IPS DF 4.7 (cell line): ENCODE results near the gene DHX58.

Source experiments
- DNase-seq: peaks from one replicate; pipeline ENCODE4 v3.0.0-alpha.2; 2013; ENCODE audit warnings: low spot score; ENCODE audit errors: extremely low read depth

DHX58 gene

DNA sequence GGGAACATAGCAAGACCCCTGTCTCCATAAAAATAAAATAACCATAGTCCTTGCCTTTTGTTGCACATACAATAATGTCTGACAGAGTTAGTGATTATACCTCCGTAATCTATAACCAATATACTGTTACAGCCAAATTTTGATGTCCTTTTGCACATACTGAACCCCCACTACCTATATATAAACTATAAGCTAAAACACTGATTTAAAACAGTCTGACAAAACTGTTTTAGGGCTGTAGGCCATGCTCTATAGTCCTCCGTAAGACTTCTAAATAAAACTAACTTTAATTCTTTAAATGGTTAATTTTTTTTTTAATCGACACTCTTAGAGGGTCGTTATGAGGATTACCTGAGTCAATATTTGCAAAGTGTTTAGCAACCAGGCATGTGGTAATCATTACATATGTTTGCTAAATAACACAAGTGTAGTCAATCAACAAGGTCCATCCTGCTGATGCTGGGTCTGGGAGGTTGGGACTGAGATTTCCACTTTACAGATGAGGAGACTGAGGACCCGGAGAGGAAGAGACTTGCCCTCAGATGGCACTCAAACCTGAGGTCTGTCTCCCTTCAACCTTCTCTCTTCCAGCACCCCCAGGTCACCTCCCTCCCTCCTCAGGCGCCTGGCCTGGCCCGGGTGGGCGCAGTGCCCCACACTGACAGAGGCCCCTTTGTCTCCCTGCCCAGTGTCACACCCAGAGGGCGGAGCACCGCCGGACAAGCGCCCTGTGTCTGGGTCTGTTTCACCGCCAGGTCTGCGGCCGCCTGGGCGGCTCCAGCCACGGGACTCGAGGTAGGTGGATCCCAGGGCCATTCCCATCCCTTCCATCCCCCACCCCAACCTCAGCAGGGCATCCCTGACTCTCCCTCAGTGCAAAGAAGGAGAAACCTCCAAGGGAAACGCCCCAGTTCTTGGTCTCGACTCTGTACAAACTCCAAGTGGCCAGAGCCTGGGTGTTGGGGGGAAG lies 24.5 kb downstream of the DHX58 start:
- no peak for DNase-seq

DNA sequence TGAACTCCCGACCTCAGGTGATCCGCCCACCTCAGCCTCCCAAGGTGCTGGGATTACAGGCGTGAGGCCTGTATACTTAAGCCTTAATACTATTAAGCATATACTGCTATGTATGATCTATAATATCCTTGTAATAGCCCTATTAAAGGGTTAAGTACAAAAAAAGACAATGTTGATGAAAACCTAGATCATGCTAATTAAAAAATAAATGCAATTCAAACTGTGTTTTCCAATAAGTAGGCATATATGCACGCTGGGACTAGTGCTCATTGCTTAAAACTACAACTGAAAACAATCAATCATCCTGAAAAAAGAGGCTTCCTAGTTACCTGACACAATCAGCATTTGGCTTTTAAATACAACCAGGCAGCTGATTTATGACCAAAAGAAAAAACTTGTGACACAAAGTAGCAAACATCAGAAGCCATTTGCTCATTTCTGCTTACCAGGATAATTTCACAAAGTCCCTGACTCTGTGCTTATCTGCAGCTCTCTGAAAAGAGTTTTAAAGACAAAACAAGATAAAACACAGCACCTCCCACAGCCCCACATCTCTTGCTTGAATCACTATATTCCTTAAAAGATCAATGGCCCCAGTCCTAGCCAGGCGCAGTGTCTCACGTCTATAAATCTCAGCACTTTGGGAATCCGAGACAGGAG lies 25.3 kb downstream of the DHX58 start:
- DNase-seq: no peak

DNA sequence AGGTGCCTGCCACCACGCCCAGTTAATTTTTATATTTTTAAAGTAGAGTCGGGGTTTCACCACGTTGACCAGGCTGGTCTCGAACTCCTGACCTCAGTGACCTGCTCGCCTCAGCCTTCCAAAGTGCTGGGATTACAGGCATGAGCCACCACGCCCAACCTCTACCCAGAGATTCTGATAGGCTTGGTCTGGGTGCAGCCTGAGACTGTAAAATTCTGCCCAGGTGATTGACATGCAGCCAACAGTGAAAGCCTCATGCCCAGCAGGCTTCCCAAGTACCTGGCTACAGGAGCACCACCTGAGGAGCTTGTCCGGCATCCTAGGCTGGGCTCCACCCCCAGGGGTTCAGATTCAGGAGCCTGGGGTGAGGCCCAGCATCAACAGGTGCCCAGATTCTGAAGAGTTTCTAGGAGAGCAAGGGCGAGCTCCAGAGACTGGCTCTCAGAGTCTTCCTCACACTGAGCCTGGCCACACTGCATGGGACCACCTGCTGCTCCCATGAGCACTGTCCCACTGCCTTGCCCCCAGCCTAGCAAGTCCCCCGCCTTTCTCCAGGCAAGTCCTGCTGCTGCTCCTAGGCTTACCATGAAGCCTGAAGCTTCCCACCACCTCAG lies 30.9 kb downstream of the DHX58 start:
- DNase-seq: no peak

DNA sequence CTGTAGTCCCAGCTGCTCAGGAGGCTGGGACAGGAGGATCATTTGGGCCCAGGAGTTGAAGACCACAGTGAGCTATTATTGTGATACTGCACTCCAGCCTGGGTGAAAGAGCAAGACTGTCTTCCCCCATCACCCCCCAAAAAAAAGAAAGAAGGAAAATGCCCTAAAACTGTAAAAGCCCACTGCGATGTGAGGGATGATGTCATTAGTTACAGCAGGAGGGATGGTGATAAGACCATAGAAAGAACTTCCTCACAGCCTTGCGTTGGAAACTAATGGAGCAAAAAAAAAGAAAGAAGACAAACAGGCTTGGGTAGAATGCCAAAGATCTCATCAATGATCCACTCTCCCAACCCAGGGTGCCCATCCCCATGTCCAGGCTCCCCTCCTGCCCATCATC lies 33.0 kb downstream of the DHX58 start:
- DNase-seq: no peak

DNA sequence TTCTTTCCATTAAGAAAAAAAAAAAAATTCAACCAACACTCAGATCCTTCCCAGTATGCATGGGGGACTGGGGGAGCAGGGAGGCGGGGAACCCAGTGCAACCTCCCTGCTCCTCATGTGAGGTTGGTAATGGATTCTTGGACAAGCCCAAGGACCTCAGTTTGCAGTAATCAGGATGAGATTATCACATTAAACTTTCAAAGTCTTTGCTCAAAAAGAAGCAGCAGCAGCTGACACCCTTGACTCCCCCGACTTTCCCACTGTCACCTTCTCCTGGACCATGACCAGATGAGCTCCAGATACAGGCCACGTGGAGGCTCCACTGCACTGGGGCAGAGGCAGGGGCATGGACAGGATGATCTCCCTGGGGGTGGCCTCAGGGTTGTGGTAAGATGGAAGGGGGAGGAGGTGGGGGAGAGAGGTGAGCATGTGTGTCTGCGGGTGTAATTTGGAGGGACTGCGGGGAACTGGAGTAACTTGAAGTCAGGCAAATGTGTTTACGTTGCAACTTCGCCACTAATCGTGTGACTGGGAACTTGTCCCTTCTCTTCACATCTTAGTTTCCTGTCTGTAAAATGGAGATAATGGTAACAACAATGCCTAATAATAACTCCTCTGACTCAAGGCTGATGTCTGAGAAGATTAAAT lies 34.0 kb downstream of the DHX58 start:
- DNase-seq: no peak

DNA sequence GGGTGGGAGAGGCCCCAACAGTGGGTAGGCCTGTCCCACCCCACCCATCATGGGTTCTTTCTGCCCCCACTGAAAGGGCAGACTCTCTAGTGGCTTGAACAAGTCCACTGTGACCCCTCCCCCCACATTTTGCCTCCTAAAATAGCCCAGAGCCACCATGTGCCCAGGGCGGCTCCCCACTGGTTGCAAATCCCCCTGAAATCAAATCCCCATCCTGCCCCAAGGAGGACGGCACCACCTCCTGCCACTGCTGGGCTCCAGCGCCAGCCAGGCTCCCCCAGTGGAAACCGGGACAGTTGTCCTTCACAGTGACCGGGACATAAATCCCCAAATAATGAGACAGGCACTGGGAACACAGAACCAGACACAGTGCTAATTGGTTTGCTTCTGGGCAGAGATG lies 34.8 kb downstream of the DHX58 start:
- DNase-seq: no peak

DNA sequence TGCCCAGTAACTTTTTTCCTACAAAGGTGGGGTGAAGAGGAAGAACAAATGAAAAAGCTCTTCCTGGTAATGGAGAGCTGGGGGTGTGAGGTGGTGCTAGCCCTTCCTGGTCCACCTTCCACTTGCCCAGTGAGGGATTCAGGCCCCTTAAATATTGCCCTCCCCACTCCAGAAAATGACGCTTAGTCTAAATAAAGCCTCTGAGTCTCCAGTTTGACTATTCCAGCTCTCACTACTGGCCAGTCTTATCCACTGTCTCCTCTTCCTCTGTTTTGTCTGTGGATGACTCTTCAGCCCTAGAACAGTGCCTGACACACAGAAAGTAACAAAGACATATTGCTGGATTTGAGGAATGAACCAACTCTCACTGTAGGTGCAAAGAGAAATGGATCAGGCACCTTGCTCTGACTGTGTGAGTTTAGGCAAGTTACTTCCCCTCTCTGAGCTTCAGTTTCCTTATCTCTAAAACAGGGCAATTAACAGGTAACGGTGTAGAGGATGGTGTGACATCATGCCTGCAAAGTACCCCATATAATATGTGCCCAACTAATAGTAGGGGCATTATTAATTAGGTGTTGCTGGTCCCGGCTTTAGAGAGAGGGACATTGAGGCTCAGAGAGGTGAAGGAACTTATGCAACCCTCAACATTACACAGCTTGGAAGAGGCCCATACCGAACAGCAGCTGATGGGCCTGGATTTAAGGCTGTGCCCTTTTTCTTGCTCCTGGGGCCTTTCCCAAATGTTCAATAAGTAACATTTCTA lies 35.5 kb downstream of the DHX58 start:
- no peak for DNase-seq

DNA sequence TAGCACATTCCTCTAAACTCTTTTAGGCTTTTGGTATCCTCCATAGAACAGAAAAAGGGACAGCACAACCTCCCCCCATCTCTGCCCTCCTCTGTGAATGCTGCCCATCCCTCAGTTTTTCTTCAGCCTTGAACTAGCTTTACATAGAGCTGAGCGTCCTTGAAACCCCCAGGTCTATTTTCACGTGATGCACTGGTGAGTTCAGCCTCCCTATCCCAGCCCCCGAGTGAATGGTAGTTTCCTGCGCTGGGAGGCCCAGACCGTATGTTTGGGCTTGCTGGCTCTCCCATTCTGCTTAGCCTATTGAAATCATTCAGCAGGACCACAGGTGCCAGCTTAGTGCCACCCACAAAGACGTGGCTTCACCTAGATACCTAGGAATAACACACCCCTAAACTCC lies 36.7 kb downstream of the DHX58 start:
- no peak for DNase-seq

DNA sequence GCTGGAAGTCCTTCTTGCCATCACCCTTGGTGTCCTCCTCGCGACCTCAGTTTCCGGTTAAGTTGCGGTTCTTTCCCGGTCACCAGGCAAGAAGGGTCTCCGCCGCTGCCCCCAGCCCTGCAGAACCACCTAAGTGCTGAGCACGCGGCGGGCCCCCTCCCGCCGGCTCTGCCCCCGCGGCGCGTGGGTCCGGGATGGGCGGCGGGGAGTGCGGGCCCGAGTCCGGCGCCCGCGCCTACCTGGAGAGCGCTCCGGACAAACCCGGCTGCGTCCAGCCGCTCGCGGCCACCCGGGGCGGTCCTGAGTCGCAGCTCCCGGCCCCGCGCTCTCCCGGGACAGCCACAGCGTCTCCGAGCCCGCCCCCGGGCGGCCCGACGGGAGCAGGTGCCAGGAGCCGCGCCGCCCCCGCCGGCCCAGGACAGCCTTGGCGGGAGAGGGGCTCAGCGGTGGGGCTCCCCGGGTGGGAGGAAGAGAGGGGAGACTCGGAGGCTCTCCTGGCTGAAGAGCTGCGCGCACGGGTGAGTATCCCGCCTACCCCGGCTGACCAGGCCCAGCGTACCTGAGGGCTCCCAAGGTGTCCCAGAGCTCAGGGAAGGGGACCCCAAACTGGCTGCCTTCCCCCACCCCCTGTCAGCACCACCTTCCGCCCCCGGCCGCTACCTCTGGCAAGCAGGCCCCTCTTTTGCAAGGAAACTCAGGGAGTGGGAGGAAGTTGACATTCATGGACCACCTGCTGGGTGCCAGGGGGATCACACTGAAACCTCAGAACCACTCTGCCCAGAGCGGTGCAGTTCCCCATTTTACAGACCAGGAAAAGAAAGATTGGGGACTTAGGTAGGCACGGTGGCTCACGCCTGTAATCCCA lies 40.0 kb downstream of the DHX58 start:
- no peak for DNase-seq

DNA sequence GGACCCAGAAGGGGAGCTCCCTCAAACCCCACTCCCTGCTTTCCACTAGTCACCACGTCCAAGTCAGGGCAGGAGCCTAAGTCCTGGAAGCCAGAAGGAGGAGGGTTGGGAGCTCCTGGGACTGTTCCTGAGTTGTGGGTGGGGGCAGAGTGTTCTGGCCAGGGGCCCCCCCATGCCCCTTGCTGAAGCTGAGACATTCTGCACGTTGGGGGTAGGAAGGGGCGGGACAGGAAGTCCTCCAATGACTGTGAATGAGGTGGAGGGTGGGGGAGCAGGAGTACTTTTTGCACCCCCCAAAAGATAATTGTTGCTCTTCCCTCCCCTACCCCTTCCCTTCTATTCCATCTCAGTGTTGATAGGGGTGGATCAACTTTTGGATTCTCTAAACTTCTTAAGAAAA lies 40.7 kb downstream of the DHX58 start:
- no peak for DNase-seq

DNA sequence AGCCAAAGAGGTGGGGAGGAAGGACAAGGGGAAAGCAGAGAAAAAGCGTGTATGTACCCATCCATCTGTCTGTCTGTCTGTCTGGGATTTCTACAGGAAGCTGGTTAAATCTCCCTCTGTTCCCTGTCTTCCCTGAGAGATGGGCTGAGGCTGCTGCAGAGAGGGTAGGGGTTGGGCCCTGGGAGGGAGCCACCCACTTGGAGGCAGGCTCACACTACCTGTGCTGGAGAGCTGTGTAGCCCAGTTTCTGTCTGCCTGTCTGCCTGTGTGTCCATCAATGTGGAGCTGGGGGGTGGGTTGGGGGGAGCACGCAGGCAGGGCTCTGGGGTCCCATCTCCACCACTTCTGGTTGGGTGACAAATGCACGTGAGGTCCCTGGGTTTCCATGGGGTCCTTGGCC lies 43.5 kb downstream of the DHX58 start:
- no peak for DNase-seq

DNA sequence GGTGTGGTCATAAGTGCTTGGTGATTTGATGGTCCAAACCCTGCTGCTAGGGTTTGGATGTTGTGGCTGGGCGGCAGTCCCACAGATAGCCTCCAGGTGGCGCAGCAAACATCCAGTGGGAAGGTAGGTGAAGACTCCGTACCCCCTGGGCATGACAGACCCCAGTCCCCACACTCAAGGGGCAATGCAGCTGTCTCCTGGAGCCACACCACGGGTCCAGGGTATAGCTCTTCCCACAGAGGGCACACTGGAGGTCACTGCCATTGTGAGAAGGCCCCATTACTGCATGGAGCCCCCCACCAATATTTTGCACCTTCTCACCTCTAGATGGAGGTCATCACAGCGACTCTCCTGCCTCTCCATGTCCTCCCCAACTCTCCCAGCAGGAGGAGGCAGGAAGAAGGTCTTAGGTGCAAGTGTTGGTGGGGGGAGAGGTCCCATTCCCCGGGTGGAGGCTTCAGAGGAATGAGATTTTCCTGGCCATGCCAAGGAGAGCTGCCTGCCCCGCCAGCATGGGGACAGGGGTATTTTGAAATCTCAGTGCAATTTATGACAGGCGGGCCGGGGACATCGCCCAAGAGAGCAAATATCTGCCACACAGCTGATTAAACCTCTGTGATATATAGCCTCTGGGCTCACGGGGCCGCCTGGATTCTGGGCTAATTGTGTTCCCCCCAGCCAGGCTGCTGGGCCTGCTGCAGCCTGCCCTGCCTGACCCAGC lies 45.0 kb downstream of the DHX58 start:
- DNase-seq: peak; percentile 66

DNA sequence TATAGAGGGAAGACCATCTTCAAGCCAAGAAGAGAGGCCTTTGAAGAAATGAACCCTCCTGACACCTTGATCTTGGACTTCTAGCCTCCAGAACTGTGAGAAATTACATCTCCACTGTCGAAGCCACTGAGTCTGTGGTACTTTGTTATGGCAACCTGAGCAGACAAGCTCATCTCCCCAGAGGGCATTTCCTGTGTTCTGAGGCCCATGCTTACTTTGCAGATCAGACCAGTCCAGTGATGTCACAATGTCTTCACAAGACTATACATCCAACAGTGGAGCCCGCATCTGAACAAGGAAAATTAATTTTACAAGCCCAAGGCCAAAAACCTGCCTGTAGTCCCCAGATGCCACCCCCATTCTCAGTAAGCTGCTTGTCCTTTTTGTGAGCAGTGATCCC lies 47.3 kb downstream of the DHX58 start:
- DNase-seq: no peak

DNA sequence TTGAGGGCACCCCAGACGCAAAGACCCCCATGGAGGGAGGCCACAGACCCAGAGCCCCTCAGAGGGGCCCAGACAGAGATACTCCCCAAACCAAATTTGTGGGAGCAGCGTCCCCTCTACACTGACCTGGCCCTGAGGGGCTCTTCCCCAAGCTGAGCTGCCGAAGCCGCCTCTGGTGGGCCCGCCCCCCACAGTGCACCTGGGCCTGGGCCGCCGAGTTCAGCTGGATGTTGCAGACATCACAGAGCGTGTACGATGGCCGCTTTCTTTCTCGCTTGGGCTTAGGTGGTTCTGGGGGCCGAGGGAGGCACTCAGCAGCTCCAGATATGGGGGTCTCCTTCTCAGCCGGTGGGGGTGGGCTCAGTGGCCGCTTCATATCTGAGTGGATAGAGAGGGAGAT lies 49.8 kb downstream of the DHX58 start:
- DNase-seq: no peak

DNA sequence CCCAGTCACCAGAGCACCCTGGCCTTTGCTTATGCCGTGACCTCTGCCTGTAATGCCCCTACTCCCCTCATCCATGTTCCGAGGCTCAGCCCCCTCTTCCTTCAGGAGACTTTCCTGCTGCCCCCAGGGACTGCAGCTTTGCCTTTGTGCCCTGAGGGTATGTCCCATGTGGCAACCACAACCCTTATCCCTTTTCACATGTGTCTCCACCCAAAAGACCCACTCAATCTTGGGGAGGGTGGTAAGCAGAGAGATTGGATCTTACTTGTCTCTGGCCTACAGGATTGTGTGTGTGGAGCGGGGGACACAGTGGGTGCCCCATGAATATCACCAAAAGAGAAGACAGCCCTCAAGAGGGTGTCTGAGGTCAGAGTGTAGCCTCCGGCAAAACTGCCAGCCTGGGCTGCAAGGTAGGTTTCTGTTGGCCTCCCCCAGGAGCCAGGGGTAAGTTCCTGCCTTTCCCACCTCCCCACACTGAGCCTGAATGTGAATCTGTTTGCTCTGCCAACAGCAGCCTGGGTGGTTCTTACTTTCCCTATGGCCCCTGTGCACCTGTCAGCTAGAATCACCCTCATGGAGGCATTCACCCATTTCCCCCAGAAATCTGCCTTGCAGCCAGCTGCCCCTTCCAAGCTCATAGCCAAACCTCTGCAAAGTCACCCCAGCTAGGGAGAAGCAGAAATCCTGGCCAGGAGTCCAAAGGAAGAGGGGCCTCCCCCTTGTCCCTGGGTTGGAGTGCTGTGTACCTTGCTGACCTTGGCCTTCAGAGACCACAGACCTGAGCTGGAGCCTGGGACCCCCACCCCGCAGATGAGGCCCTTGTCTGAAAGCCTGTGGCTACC lies 50.6 kb downstream of the DHX58 start:
- DNase-seq: no peak

DNA sequence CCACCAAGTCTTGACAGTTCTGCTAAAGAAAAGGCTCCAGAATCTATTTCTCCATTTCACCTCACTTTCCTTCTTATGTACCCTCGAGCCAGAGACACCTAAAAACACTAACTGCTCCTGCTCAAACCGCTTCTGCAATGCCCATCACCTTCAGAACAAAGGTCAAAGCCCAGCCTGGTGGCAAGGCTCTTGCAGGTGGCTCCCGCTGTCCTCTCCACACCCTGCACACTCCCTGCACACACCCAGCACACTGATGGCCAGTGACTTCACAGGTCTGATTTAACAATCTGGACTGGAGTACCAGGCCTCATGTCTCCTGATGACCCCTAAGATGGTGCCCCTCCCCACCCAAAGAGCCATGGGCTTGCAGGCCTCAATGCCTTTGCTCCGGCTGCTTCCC lies 52.3 kb downstream of the DHX58 start:
- no peak for DNase-seq

DNA sequence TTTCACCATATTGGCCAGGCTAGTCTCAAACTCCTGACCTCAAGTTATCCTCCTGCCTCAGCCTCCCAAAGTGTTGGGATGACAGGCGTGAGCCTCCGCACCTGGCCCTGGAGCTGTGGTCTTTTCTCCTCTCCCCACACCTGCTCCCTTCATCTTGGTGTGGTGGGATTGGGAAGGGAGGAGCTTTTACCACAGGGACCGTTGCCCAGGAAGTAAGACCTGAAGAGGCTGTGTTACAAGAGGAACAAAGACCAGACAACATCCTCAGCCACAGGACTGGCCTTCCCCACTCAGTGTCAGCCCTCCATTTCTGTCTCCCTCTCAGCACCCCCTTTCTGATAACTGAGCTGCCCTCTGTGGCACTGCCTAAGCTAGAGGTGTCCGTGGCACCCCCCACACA lies 52.7 kb downstream of the DHX58 start:
- no peak for DNase-seq

DNA sequence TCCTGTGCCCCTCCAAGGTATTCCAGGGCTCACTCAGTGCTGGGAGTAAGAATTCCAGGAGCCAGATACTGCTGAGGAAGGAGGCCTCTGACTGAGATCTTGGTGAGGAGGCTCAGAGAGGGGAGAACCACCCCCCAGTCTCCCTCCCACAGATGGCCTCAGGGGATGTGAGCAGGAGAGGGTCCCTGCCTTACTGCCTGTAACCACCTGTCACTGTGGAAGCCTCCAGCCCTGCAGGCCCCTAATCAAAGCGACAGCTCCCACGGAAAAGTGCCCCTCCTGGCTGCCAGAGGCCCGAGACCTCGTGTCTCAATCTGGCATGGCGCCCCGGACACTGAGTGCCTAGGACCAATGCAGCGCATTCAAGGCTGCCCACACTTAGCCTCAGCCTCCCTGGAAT lies 54.5 kb downstream of the DHX58 start:
- no peak for DNase-seq

DNA sequence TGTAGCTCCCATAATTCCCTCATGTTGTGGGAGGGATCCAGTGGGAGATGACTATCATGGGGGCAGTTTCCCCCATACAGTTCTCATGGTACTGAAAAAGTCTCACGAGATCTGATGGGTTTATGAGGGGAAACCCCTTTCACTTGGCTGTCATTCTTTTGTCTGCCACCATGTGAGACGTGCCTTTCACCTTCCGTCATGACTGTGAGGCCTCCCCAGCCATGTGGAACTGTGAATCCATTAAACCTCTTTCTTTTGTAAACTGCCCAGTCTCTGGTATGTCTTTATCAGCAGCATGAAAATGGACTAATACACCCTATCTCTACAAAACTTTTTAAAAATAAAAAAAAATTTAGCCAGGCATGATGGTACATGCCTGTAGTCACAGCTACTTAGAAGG lies 55.9 kb downstream of the DHX58 start:
- DNase-seq: no peak
